ENCODE data around the gene BEND6. TPM values are rescaled to one million over a fixed set of nuclear protein-coding genes. Genes with fewer than 3 reads are reported as not detected.

Gene BEND6
- polyA plus RNA-seq, 1 experiment: 15.4 TPM

- no peak for DNase-seq (ENCODE audit: low read depth, low spot score)
- CTCF ChIA-PET: interaction anchor here (0.6 to 1.0 kb wide), 2 partner anchors 11 to 182 kb away, joined by 3 to 5 read pairs; no protein-coding TSS in a partner anchor
- no peaks in the 10 kb centered on the region for H3K27me3 ChIP-seq (ENCODE audit: control insufficient read depth, insufficient read depth, low read length)
- H3K9me3 ChIP-seq (ENCODE audit: control insufficient read depth, insufficient read depth, low read length): peaks cover 3% of the 10 kb centered on the region; the same call in 1 of the 2 replicates
- H3K4me3 ChIP-seq (ENCODE audit: low read depth, low read length): no peak overlapping the region
- POLR2A ChIA-PET: no interaction called here
- H3K27ac ChIP-seq (ENCODE audit: low read depth, low read length): no peak overlapping the region
- TF ChIP-seq, protein P1, sequence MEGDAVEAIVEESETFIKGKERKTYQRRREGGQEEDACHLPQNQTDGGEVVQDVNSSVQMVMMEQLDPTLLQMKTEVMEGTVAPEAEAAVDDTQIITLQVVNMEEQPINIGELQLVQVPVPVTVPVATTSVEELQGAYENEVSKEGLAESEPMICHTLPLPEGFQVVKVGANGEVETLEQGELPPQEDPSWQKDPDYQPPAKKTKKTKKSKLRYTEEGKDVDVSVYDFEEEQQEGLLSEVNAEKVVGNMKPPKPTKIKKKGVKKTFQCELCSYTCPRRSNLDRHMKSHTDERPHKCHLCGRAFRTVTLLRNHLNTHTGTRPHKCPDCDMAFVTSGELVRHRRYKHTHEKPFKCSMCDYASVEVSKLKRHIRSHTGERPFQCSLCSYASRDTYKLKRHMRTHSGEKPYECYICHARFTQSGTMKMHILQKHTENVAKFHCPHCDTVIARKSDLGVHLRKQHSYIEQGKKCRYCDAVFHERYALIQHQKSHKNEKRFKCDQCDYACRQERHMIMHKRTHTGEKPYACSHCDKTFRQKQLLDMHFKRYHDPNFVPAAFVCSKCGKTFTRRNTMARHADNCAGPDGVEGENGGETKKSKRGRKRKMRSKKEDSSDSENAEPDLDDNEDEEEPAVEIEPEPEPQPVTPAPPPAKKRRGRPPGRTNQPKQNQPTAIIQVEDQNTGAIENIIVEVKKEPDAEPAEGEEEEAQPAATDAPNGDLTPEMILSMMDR (IDR thresholded peaks at IDR 0.05; ENCODE audit: low read depth, low read length): no peak
These were observed 71.1 kb downstream of the BEND6 start for GRCh38 chr6:57026001-57026400.

GRCh38 chr6:57027301-57027700 is 72.4 kb downstream of the BEND6 start:
- no peaks in the 10 kb centered on the region for H3K27me3 ChIP-seq (ENCODE audit: control insufficient read depth, insufficient read depth, low read length)
- peaks cover 3% of the 10 kb centered on the region; the same call in 1 of the 2 replicates for H3K9me3 ChIP-seq (ENCODE audit: control insufficient read depth, insufficient read depth, low read length)
- no peak overlapping the region for H3K27ac ChIP-seq (ENCODE audit: low read depth, low read length)
- TF ChIP-seq, protein P1 (IDR thresholded peaks at IDR 0.05; ENCODE audit: low read depth, low read length): no peak
- no peak overlapping the region for H3K4me3 ChIP-seq (ENCODE audit: low read depth, low read length)
- no peak for DNase-seq (ENCODE audit: low read depth, low spot score)
- ChIA-PET CTCF (no interaction called here), POLR2A (no interaction called here)

DNA sequence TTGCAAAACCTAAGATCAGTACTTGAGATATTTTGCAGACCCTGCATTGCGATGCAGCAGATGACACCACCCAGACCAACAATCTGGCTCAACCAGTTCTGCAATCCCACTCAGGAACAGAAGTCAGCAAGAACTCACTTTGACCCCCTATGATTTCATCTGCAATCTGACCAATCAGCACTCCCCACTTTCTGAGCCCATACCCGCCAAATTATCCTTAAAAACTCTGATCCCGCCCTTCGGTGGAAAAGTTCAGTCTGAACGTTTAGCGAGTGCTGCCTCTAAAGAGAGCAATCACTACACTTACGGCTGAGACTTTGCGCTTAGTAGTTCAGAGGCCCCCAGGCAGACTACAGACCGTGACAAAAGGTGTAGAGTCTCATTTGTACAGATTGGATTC is 74.3 kb downstream of the BEND6 start:
- H3K4me3 ChIP-seq (ENCODE audit: low read depth, low read length): no peak overlapping the region
- no peak overlapping the region for H3K27ac ChIP-seq (ENCODE audit: low read depth, low read length)
- H3K9me3 ChIP-seq (ENCODE audit: control insufficient read depth, insufficient read depth, low read length): peaks cover 3% of the 10 kb centered on the region; the same call in 1 of the 2 replicates
- TF ChIP-seq, protein P1 (IDR thresholded peaks at IDR 0.05; ENCODE audit: low read depth, low read length): no peak
- POLR2A ChIA-PET: no interaction called here
- no peaks in the 10 kb centered on the region for H3K27me3 ChIP-seq (ENCODE audit: control insufficient read depth, insufficient read depth, low read length)
- CTCF ChIA-PET: interaction anchor here (1.2 kb wide), 1 partner anchor 8 kb away, joined by 4 read pairs; no protein-coding TSS in a partner anchor
- DNase-seq (ENCODE audit: low read depth, low spot score): no peak

DNA sequence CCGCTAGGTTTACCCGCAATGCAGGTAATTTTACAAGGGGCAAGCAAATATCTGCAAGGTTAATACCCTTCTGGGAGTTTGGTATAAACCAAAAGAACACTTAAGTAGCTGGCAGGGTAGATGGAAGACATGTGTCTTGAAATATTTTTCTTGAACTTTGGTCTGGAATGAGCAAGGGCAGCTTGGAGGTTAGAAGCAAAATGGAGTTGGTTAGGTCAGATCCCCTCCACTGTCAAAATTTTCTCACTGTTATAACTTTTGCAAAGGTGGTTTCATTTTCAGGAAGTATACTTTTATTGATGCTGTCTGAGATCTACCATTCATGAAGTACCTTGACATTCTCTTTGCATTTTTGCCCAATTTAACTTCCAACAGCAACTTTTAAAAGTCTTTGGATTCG is 78.3 kb downstream of the BEND6 start:
- ChIA-PET CTCF (interaction anchor here (0.6 kb wide), 1 partner anchor 26 kb away, joined by 6 read pairs; no protein-coding TSS in a partner anchor), POLR2A (no interaction called here)
- H3K27me3 ChIP-seq (ENCODE audit: control insufficient read depth, insufficient read depth, low read length): no peaks in the 10 kb centered on the region
- no peaks in the 10 kb centered on the region for H3K9me3 ChIP-seq (ENCODE audit: control insufficient read depth, insufficient read depth, low read length)
- H3K27ac ChIP-seq (ENCODE audit: low read depth, low read length): no peak overlapping the region
- TF ChIP-seq, protein P1 (IDR thresholded peaks at IDR 0.05; ENCODE audit: low read depth, low read length): no peak
- no peak for DNase-seq (ENCODE audit: low read depth, low spot score)
- no peak overlapping the region for H3K4me3 ChIP-seq (ENCODE audit: low read depth, low read length)

DNA sequence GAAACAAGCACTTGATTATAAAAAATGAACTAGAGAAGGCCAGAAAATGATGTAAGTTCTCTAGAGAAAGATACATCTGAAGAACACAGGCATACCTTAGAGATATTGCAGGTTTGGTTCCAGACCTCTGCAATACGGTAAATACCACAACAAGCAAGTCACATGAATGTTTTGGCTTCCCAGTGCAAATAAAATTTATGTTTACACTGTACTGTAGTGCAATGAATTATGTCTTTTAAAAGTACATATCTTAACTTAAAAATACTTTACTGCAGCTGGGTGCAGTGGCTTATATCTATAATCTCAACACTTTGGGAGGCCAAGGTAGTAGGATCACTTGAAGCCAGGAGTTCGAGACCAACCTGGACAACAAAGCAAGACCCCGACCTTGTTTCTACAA is 80.6 kb downstream of the BEND6 start:
- no peak for DNase-seq (ENCODE audit: low read depth, low spot score)
- CTCF ChIA-PET: interaction anchor here (2.6 to 2.7 kb wide), 2 partner anchors 15 to 132 kb away, joined by 15 read pairs; no protein-coding TSS in a partner anchor
- Histone ChIP-seq H3K27ac (ENCODE audit: low read depth, low read length) (no peak overlapping the region), H3K4me3 (ENCODE audit: low read depth, low read length) (no peak overlapping the region), H3K27me3 (ENCODE audit: control insufficient read depth, insufficient read depth, low read length) (no peaks in the 10 kb centered on the region), H3K9me3 (ENCODE audit: control insufficient read depth, insufficient read depth, low read length) (no peaks in the 10 kb centered on the region)
- POLR2A ChIA-PET: no interaction called here
- TF ChIP-seq, protein P1 (IDR thresholded peaks at IDR 0.05; ENCODE audit: low read depth, low read length): no peak
